ENCODE results near the gene SZRD1.

The SZRD1 gene

GRCh38 chr1:16375521-16376340 is 8.7 kb downstream of the SZRD1 start:
- DNase-seq (ENCODE audit: low spot score): no peak
- TF ChIP-seq CTCF (IDR thresholded peaks at IDR 0.05; ENCODE audit: borderline replicate concordance, control extremely low read depth, extremely low read depth, insufficient read depth, missing control alignments): no peak
- in situ Hi-C loops (cut with MboI; ENCODE audit: low sequenced_read_pairs, unreplicated experiment): no loop called here

GRCh38 chr1:16376971-16377370 is 9.9 kb downstream of the SZRD1 start:
- no peak for TF ChIP-seq CTCF (IDR thresholded peaks at IDR 0.05; ENCODE audit: borderline replicate concordance, control extremely low read depth, extremely low read depth, insufficient read depth, missing control alignments)
- in situ Hi-C loops (cut with MboI; ENCODE audit: low sequenced_read_pairs, unreplicated experiment): no loop called here
- DNase-seq (ENCODE audit: low spot score): no peak

GRCh38 chr1:16378443-16378842 is 11.4 kb downstream of the SZRD1 start:
- no peak for TF ChIP-seq CTCF (IDR thresholded peaks at IDR 0.05; ENCODE audit: borderline replicate concordance, control extremely low read depth, extremely low read depth, insufficient read depth, missing control alignments)
- no peak for DNase-seq (ENCODE audit: low spot score)
- in situ Hi-C loops (cut with MboI; ENCODE audit: low sequenced_read_pairs, unreplicated experiment): no loop called here

- in situ Hi-C loops (cut with MboI; ENCODE audit: low sequenced_read_pairs, unreplicated experiment): no loop called here
Observed at GRCh38 chr1:16380868-16381267, 13.8 kb downstream of the SZRD1 start.

GRCh38 chr1:16383888-16384287 is 16.8 kb downstream of the SZRD1 start:
- DNase-seq (ENCODE audit: low spot score): no peak
- TF ChIP-seq CTCF (IDR thresholded peaks at IDR 0.05; ENCODE audit: borderline replicate concordance, control extremely low read depth, extremely low read depth, insufficient read depth, missing control alignments): no peak
- in situ Hi-C loops (cut with MboI; ENCODE audit: low sequenced_read_pairs, unreplicated experiment): no loop called here

More at GRCh38 chr1:16380868-16381267, 13.8 kb downstream of the SZRD1 start:
- TF ChIP-seq CTCF (IDR thresholded peaks at IDR 0.05; ENCODE audit: borderline replicate concordance, control extremely low read depth, extremely low read depth, insufficient read depth, missing control alignments): no peak
- DNase-seq (ENCODE audit: low spot score): no peak

GRCh38 chr1:16385659-16386453 is 18.8 kb downstream of the SZRD1 start:
- TF ChIP-seq CTCF (IDR thresholded peaks at IDR 0.05; ENCODE audit: borderline replicate concordance, control extremely low read depth, extremely low read depth, insufficient read depth, missing control alignments): no peak
- DNase-seq (ENCODE audit: low spot score): no peak
- in situ Hi-C loops (cut with MboI; ENCODE audit: low sequenced_read_pairs, unreplicated experiment): no loop called here

Data from GM13976 (cell line).